GM19025 (cell line): ENCODE measurements around the gene RSRC1.
"Not testable (repeated sequence)": the region's sequence is repeated elsewhere in the genome, so short reads cannot be mapped to it uniquely, and the experiment has no call there.

Experiments used
- ATAC-seq: cut with Tn5 transposase; IDR thresholded peaks from one replicate; pipeline ENCODE4 v1.9.1; 2021; ENCODE audit warnings: mild to moderate bottlenecking, low read depth, moderate library complexity; ENCODE audit not compliant: unreplicated experiment

The RSRC1 gene

GRCh38 chr3:158297940-158298339 is 188.1 kb downstream of the RSRC1 start:
- ATAC-seq = no peak

- no peak for ATAC-seq
Observed at GRCh38 chr3:158308236-158308928, 198.5 kb downstream of the RSRC1 start.

GRCh38 chr3:158312560-158313141 is 202.8 kb downstream of the RSRC1 start:
- ATAC-seq = no peak

- ATAC-seq = no peak
Observed at GRCh38 chr3:158313338-158313927, 203.5 kb downstream of the RSRC1 start.

- ATAC-seq = no peak
Observed at GRCh38 chr3:158314426-158315357, 204.8 kb downstream of the RSRC1 start.

GRCh38 chr3:158329696-158330441 is 220.0 kb downstream of the RSRC1 start:
- ATAC-seq = not testable (repeated sequence)

- ATAC-seq = no peak
Observed at GRCh38 chr3:158330870-158331269, 221.0 kb downstream of the RSRC1 start.

- ATAC-seq = no peak
Observed at GRCh38 chr3:158333736-158334135, 223.8 kb downstream of the RSRC1 start.

- no peak for ATAC-seq
Observed at GRCh38 chr3:158337110-158337509, 227.2 kb downstream of the RSRC1 start.

GRCh38 chr3:158339638-158340037 is 229.7 kb downstream of the RSRC1 start:
- ATAC-seq = no peak

GRCh38 chr3:158340951-158341350 is 231.1 kb downstream of the RSRC1 start:
- ATAC-seq = not testable (repeated sequence)

- ATAC-seq = no peak
Observed at GRCh38 chr3:158347966-158348365, 238.1 kb downstream of the RSRC1 start.

- ATAC-seq = no peak
Observed at GRCh38 chr3:158350971-158351370, 241.1 kb downstream of the RSRC1 start.

- ATAC-seq = no peak
Observed at GRCh38 chr3:158352551-158352950, 242.7 kb downstream of the RSRC1 start.

GRCh38 chr3:158354713-158355112 is 244.8 kb downstream of the RSRC1 start:
- ATAC-seq = no peak

GRCh38 chr3:158355623-158356588 is 246.0 kb downstream of the RSRC1 start:
- peak; percentile 81 for ATAC-seq

GRCh38 chr3:158359339-158359738 is 249.4 kb downstream of the RSRC1 start:
- no peak for ATAC-seq

- no peak for ATAC-seq
Observed at GRCh38 chr3:158360756-158361448, 251.0 kb downstream of the RSRC1 start.
